Adrenal gland (tissue), 5 donors: Measurements from ENCODE around the gene KLHDC10.

Experiments used
- POLR2A ChIP-seq, 2 donors: fragments of 450-650 bp; IDR thresholded peaks; one replicate each; pipeline ENCODE4 v1.6.1; 2017; ENCODE audit warnings: antibody characterized with exemption in 2 of 2, mild to moderate bottlenecking in 2 of 2, moderate library complexity in 1 of 2
- TF ChIP-seq, protein P1 (sequence below), 6 experiments: fragments of 450-650 bp in 4 of 6; fragments of 200-600 bp in 2 of 6; sonication (generic) in 1 of 6; IDR thresholded peaks; 1 replicate in 5 of 6; 2 replicates in 1 of 6; pipeline versions ENCODE4 v1.5.1 to v1.8.0; 2016 to 2021; ENCODE audit warnings: antibody characterized with exemption in 6 of 6, mild to moderate bottlenecking in 2 of 6, moderate library complexity in 1 of 6
- donor health status: DM: no; HTN: no; CAD: no.

DNA sequence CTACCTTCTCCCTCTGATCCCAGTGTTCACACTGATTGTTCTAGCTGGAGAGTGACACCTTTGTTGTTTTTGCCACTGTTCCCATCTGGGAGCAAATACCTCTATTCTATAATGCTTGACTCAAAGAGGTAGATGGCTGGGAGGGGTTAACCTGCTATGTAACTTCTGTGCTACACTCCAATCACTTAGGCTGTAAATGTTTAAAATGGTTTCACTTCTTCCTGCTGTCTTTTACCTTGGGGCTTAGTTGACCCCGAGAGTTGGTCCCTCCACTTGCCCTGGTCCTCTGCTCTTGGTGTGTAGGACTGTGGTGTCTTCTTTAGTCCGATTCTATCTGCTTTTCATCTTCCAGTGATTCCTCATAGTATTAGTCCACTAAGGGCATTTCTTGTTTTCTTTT, 22.3 kb downstream of the KLHDC10 start:
- TF ChIP-seq, protein P1, sequence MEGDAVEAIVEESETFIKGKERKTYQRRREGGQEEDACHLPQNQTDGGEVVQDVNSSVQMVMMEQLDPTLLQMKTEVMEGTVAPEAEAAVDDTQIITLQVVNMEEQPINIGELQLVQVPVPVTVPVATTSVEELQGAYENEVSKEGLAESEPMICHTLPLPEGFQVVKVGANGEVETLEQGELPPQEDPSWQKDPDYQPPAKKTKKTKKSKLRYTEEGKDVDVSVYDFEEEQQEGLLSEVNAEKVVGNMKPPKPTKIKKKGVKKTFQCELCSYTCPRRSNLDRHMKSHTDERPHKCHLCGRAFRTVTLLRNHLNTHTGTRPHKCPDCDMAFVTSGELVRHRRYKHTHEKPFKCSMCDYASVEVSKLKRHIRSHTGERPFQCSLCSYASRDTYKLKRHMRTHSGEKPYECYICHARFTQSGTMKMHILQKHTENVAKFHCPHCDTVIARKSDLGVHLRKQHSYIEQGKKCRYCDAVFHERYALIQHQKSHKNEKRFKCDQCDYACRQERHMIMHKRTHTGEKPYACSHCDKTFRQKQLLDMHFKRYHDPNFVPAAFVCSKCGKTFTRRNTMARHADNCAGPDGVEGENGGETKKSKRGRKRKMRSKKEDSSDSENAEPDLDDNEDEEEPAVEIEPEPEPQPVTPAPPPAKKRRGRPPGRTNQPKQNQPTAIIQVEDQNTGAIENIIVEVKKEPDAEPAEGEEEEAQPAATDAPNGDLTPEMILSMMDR (IDR thresholded peaks at IDR 0.05) = no peak
- TF ChIP-seq POLR2A (IDR thresholded peaks at IDR 0.05) = no peak
